Stimulated activated CD8-positive, alpha-beta memory T cell treated with anti-CD3 and anti-CD28 coated beads, Interleukin-4, amount 100 ng/mL, for 48 hours (primary cell): Measurements from ENCODE around the gene CDC42EP1.
"Not testable (repeated sequence)": the region's sequence is repeated elsewhere in the genome, so short reads cannot be mapped to it uniquely, and the experiment has no call there.

ENCODE experiments used
- DNase-seq: peaks from one replicate; pipeline ENCODE4 v3.0.0-alpha.2; 2020

Gene CDC42EP1

GRCh38 chr22:37535159-37535558, 25.1 kb upstream of the CDC42EP1 start:
- DNase-seq = no peak

- DNase-seq = peak; percentile 93
Observed at GRCh38 chr22:37538590-37539357, 21.5 kb upstream of the CDC42EP1 start.

GRCh38 chr22:37539790-37540189, 20.5 kb upstream of the CDC42EP1 start:
- not testable (repeated sequence) for DNase-seq

- not testable (repeated sequence) for DNase-seq
Observed at GRCh38 chr22:37542416-37542815, 17.9 kb upstream of the CDC42EP1 start.

GRCh38 chr22:37542959-37543358, 17.3 kb upstream of the CDC42EP1 start:
- DNase-seq = no peak

- DNase-seq = peak; percentile 80
Observed at GRCh38 chr22:37544955-37545702, 15.2 kb upstream of the CDC42EP1 start.

GRCh38 chr22:37545703-37546436, 14.4 kb upstream of the CDC42EP1 start:
- no peak for DNase-seq

GRCh38 chr22:37546437-37547250, 13.6 kb upstream of the CDC42EP1 start:
- no peak for DNase-seq

- no peak for DNase-seq
Observed at GRCh38 chr22:37547251-37547741, 13.0 kb upstream of the CDC42EP1 start.

- DNase-seq = no peak
Observed at GRCh38 chr22:37549704-37550059, 10.6 kb upstream of the CDC42EP1 start.

GRCh38 chr22:37550921-37551320, 9.4 kb upstream of the CDC42EP1 start:
- not testable (repeated sequence) for DNase-seq

- no peak for DNase-seq
Observed at GRCh38 chr22:37551981-37552380, 8.3 kb upstream of the CDC42EP1 start.

GRCh38 chr22:37552524-37553163, 7.6 kb upstream of the CDC42EP1 start:
- DNase-seq = no peak

GRCh38 chr22:37553725-37554124, 6.6 kb upstream of the CDC42EP1 start:
- DNase-seq = no peak

GRCh38 chr22:37555029-37555428, 5.3 kb upstream of the CDC42EP1 start:
- no peak for DNase-seq

- no peak for DNase-seq
Observed at GRCh38 chr22:37556710-37557109, 3.6 kb upstream of the CDC42EP1 start.

- no peak for DNase-seq
Observed at GRCh38 chr22:37557321-37558001, 2.8 kb upstream of the CDC42EP1 start.

- DNase-seq = no peak
Observed at GRCh38 chr22:37558815-37559214, 1.5 kb upstream of the CDC42EP1 start.

- no peak for DNase-seq
Observed at GRCh38 chr22:37559521-37559900, 769 bp upstream of the CDC42EP1 start.

GRCh38 chr22:37560608-37561211, 430 bp downstream of the CDC42EP1 start:
- no peak for DNase-seq
